ENCODE measurements around the gene CDC7. TPM values are rescaled to one million over a fixed set of nuclear protein-coding genes. Genes with fewer than 3 reads are reported as not detected.

Gene CDC7
- total RNA-seq, 1 experiment from 2014 or later = 26.0 TPM

Other genes starting within 250 kb of the CDC7 start
- gene HFM1, start 96.0 kb upstream of the CDC7 start, total RNA-seq (2014; rRNA removed; shearing (Covaris generic)) = 0.10 TPM in 1 of 2 replicates, not detected in the other

Data from M059J (cell line).